Amniotic epithelial cell (primary cell): ENCODE data around the gene ARID4B.
A peak's percentile ranks its signal among the peaks of the same experiment; 100 is the strongest.
"Not testable (repeated sequence)": the region's sequence is repeated elsewhere in the genome, so short reads cannot be mapped to it uniquely, and the experiment has no call there.

Experiments
- DNase-seq: peaks from one replicate; pipeline ENCODE4 v3.0.0-alpha.2; 2010; ENCODE audit warnings: low read depth

Gene ARID4B

GRCh38 chr1:235270625-235271024 is 57.4 kb downstream of the ARID4B start:
- DNase-seq: peak; percentile 35

GRCh38 chr1:235269990-235270389 is 58.0 kb downstream of the ARID4B start:
- DNase-seq: not testable (repeated sequence)

- no peak for DNase-seq
Observed at GRCh38 chr1:235268379-235269125, 59.4 kb downstream of the ARID4B start.

- DNase-seq: no peak
Observed at GRCh38 chr1:235266967-235267366, 61.0 kb downstream of the ARID4B start.

GRCh38 chr1:235266325-235266724 is 61.7 kb downstream of the ARID4B start:
- no peak for DNase-seq

- DNase-seq: no peak
Observed at GRCh38 chr1:235265900-235266299, 62.1 kb downstream of the ARID4B start.

GRCh38 chr1:235264327-235264726 is 63.7 kb downstream of the ARID4B start:
- DNase-seq: no peak

GRCh38 chr1:235262539-235262938 is 65.4 kb downstream of the ARID4B start:
- DNase-seq: no peak

GRCh38 chr1:235261243-235261642 is 66.7 kb downstream of the ARID4B start:
- no peak for DNase-seq

GRCh38 chr1:235259133-235259778 is 68.7 kb downstream of the ARID4B start:
- DNase-seq: no peak

GRCh38 chr1:235258068-235258467 is 69.9 kb downstream of the ARID4B start:
- DNase-seq: not testable (repeated sequence)

- no peak for DNase-seq
Observed at GRCh38 chr1:235254721-235255120, 73.3 kb downstream of the ARID4B start.

GRCh38 chr1:235253219-235253962 is 74.6 kb downstream of the ARID4B start:
- peak; percentile 61 for DNase-seq

- DNase-seq: peak; percentile 77
Observed at GRCh38 chr1:235250430-235250829, 77.5 kb downstream of the ARID4B start.

- DNase-seq: no peak
Observed at GRCh38 chr1:235246022-235246948, 81.7 kb downstream of the ARID4B start.

GRCh38 chr1:235244974-235245592 is 82.9 kb downstream of the ARID4B start:
- DNase-seq: no peak

GRCh38 chr1:235240960-235241359 is 87.0 kb downstream of the ARID4B start:
- DNase-seq: no peak

GRCh38 chr1:235239851-235240250 is 88.1 kb downstream of the ARID4B start:
- DNase-seq: peak; percentile 88

- no peak for DNase-seq
Observed at GRCh38 chr1:235238558-235238957, 89.4 kb downstream of the ARID4B start.

GRCh38 chr1:235236128-235236527 is 91.9 kb downstream of the ARID4B start:
- no peak for DNase-seq

- DNase-seq: no peak
Observed at GRCh38 chr1:235229868-235230267, 98.1 kb downstream of the ARID4B start.
